Type B pancreatic cell (in vitro differentiated cells): ENCODE measurements around the gene ATG4D. TPM values are rescaled to one million over a fixed set of nuclear protein-coding genes. Genes with fewer than 3 reads are reported as not detected.
"Not testable (repeated sequence)": the region's sequence is repeated elsewhere in the genome, so short reads cannot be mapped to it uniquely, and the experiment has no call there.

Experiments used
- DNase-seq: peaks from one replicate; pipeline ENCODE4 v3.0.0; 2021; ENCODE audit warnings: mixed read lengths; ENCODE audit not compliant: unreplicated experiment; ENCODE audit errors: extremely low spot score
- H3K27ac Mint-ChIP-seq: 2 replicates; pipeline ENCODE4 v1.8.0; 2021; ENCODE audit warnings: mild to moderate bottlenecking, mixed read lengths
- H3K27me3 Mint-ChIP-seq: 2 replicates; pipeline ENCODE4 v1.8.0; 2021; ENCODE audit warnings: mixed read lengths
- H3K36me3 Mint-ChIP-seq: 2 replicates; pipeline ENCODE4 v1.8.0; 2021; ENCODE audit warnings: mixed read lengths
- H3K4me1 Mint-ChIP-seq: one replicate; pipeline ENCODE4 v1.8.0; 2021; ENCODE audit warnings: mixed read lengths; ENCODE audit not compliant: unreplicated experiment
- H3K4me3 Mint-ChIP-seq: 2 replicates; pipeline ENCODE4 v1.8.0; 2021; ENCODE audit warnings: mild to moderate bottlenecking, mixed read lengths
- H3K9me3 Mint-ChIP-seq: 2 replicates; pipeline ENCODE4 v1.8.0; 2021; ENCODE audit warnings: mixed read lengths
- CTCF ChIP-seq: fragments of 200-600 bp; sonication (generic); conservative IDR thresholded peaks from 2 replicates; pipeline ENCODE4 v1.5.0; 2021; ENCODE audit warnings: antibody characterized with exemption, mild to moderate bottlenecking
- total RNA-seq: library from RNA; stranded (reverse); gene quantifications from 2 replicates; pipeline ENCODE4 v1.2.1, GENCODE V29; 2021; ENCODE audit warnings: low replicate concordance

Gene ATG4D
- total RNA-seq, 1 donor from 2014 or later = 44.6 TPM

GRCh38 chr19:10535613-10536012 lies 8.1 kb upstream of the ATG4D start:
- Mint-ChIP-seq H3K9me3 (no peaks in the 10 kb centered on the region), H3K27me3 (peaks cover 32% of the 10 kb centered on the region), H3K4me1 (peaks cover 7% of the 10 kb centered on the region), H3K36me3 (no peaks in the 10 kb centered on the region), H3K27ac (no peak overlapping the region), H3K4me3 (no peak overlapping the region)
- no peak for DNase-seq
- TF ChIP-seq CTCF = no peak

- no peak for TF ChIP-seq CTCF
- H3K4me1 Mint-ChIP-seq = peaks cover 7% of the 10 kb centered on the region
- H3K9me3 Mint-ChIP-seq = no peaks in the 10 kb centered on the region
- H3K27ac Mint-ChIP-seq = no peak overlapping the region
- no peaks in the 10 kb centered on the region for H3K36me3 Mint-ChIP-seq
- no peak for DNase-seq
- H3K4me3 Mint-ChIP-seq = no peak overlapping the region
- H3K27me3 Mint-ChIP-seq = peaks cover 27% of the 10 kb centered on the region
Observed at GRCh38 chr19:10537668-10538067, 6.0 kb upstream of the ATG4D start.

- Mint-ChIP-seq H3K4me3 (no peak overlapping the region), H3K27ac (no peak overlapping the region), H3K9me3 (no peaks in the 10 kb centered on the region), H3K36me3 (no peaks in the 10 kb centered on the region), H3K27me3 (peaks cover 27% of the 10 kb centered on the region), H3K4me1 (peaks cover 7% of the 10 kb centered on the region)
- DNase-seq = no peak
- no peak for TF ChIP-seq CTCF
Observed at GRCh38 chr19:10538204-10538983, 5.3 kb upstream of the ATG4D start.

GRCh38 chr19:10539016-10539415 lies 4.7 kb upstream of the ATG4D start:
- not testable (repeated sequence) for H3K4me3 Mint-ChIP-seq, H3K36me3 Mint-ChIP-seq, H3K27ac Mint-ChIP-seq, H3K9me3 Mint-ChIP-seq, H3K4me1 Mint-ChIP-seq, DNase-seq
- H3K27me3 Mint-ChIP-seq = peaks cover 22% of the 10 kb centered on the region

GRCh38 chr19:10543059-10543419 lies 665 bp upstream of the ATG4D start:
- Mint-ChIP-seq H3K27me3 (peaks cover 15% of the 10 kb centered on the region), H3K27ac (peak overlapping the region; percentile 84), H3K4me3 (peak overlapping the region; percentile 89)

More at GRCh38 chr19:10543059-10543419, 665 bp upstream of the ATG4D start:
- H3K4me1 Mint-ChIP-seq = no peaks in the 10 kb centered on the region
- H3K9me3 Mint-ChIP-seq = no peaks in the 10 kb centered on the region
- DNase-seq = no peak
- no peaks in the 10 kb centered on the region for H3K36me3 Mint-ChIP-seq
- TF ChIP-seq CTCF = no peak
